HG02571 (cell line): ENCODE results near the gene AKT1.
"Not testable (repeated sequence)": the region's sequence is repeated elsewhere in the genome, so short reads cannot be mapped to it uniquely, and the experiment has no call there.

Experiments used
- ATAC-seq: cut with Tn5 transposase; IDR thresholded peaks from one replicate; pipeline ENCODE4 v1.9.1; 2021; ENCODE audit warnings: mild to moderate bottlenecking, moderate library complexity; ENCODE audit not compliant: unreplicated experiment

Gene AKT1

GRCh38 chr14:104794993-104795780 lies at the start of gene AKT1:
Gene AKT1 (minus strand): TSS chr14:104795748. CDS start chr14:104792643, 3,105 bp downstream.
- no peak for ATAC-seq

GRCh38 chr14:104845033-104845666 lies 49.6 kb upstream of the AKT1 start:
- no peak for ATAC-seq

- ATAC-seq = no peak
These were observed 48.9 kb upstream of the AKT1 start for GRCh38 chr14:104844306-104845032.

- ATAC-seq = no peak
These were observed 48.1 kb upstream of the AKT1 start for GRCh38 chr14:104843442-104844305.

- ATAC-seq = no peak
These were observed 47.5 kb upstream of the AKT1 start for GRCh38 chr14:104843006-104843405.

- no peak for ATAC-seq
These were observed 46.2 kb upstream of the AKT1 start for GRCh38 chr14:104841730-104842129.

GRCh38 chr14:104836171-104836935 lies 40.8 kb upstream of the AKT1 start:
- ATAC-seq = not testable (repeated sequence)

GRCh38 chr14:104830781-104831180 lies 35.2 kb upstream of the AKT1 start:
- no peak for ATAC-seq

GRCh38 chr14:104827177-104828055 lies 31.9 kb upstream of the AKT1 start:
- no peak for ATAC-seq

GRCh38 chr14:104826861-104827176 lies 31.3 kb upstream of the AKT1 start:
- ATAC-seq = no peak

GRCh38 chr14:104826189-104826860 lies 30.8 kb upstream of the AKT1 start:
- peak; percentile 57 for ATAC-seq

- ATAC-seq = no peak
These were observed 28.9 kb upstream of the AKT1 start for GRCh38 chr14:104824353-104824997.

GRCh38 chr14:104822821-104823615 lies 27.5 kb upstream of the AKT1 start:
- no peak for ATAC-seq

GRCh38 chr14:104821971-104822608 lies 26.5 kb upstream of the AKT1 start:
- no peak for ATAC-seq

GRCh38 chr14:104821229-104821945 lies 25.8 kb upstream of the AKT1 start:
- no peak for ATAC-seq

GRCh38 chr14:104820669-104821228 lies 25.2 kb upstream of the AKT1 start:
- ATAC-seq = no peak
